ENCODE measurements around the gene CEP85. TPM values are rescaled to one million over a fixed set of nuclear protein-coding genes. Genes with fewer than 3 reads are reported as not detected.
A peak's percentile ranks its signal among the peaks of the same experiment; 100 is the strongest.

CEP85 gene
- total and polyA plus RNA-seq, 12 donors = 7.0 to 74.5 (median 52.0) TPM

- ATAC-seq (no peak), DNase-seq (no peak)
- Histone ChIP-seq H3K27ac (peak overlapping the region in 5 of 10 donors; percentile 64 to 98 (median 69)), H3K9me3 (no peaks in the 10 kb centered on the region), H3K4me1 (peaks cover 15 to 99% (median 69%) of the 10 kb centered on the region in 9 donors), H3K36me3 (peaks cover 0 to 40% (median 0%) of the 10 kb centered on the region in 9 donors), H3K27me3 (no peaks in the 10 kb centered on the region), H3K4me3 (no peak overlapping the region)
- 68 to 69% methylated on average over 4 of the region's 4 CpGs for WGBS, 2 donors
- intact Hi-C loops (cut with DNase I) = no loop called here
- TF ChIP-seq CTCF (IDR thresholded peaks at IDR 0.05) = no peak
Measured at GRCh38 chr1:26283279-26283853, 49.4 kb downstream of the CEP85 start.

GRCh38 chr1:26283871-26284596, 50.0 kb downstream of the CEP85 start:
- Histone ChIP-seq H3K9me3 (no peaks in the 10 kb centered on the region), H3K27ac (peak overlapping the region in 8 of 10 donors; percentile 33 to 98 (median 60)), H3K36me3 (peaks cover 0 to 40% (median 0%) of the 10 kb centered on the region in 9 donors), H3K27me3 (no peaks in the 10 kb centered on the region), H3K4me1 (peaks cover 8 to 99% (median 63%) of the 10 kb centered on the region in 9 donors), H3K4me3 (peak overlapping the region in 1 of 10 donors; percentile 8)
- no peak for TF ChIP-seq CTCF (IDR thresholded peaks at IDR 0.05)
- 94 to 95% methylated on average over 12 of the region's 12 CpGs for WGBS, 2 donors
- no peak for DNase-seq
- no peak for ATAC-seq
- intact Hi-C loops (cut with DNase I) = loop anchor here in 1 of 10 donors (2.0 kb wide), 1 partner anchor 37 kb away; no protein-coding TSS in a partner anchor

- intact Hi-C loops (cut with DNase I) = loop anchor here in 2 of 10 donors (2.0 to 5.0 kb wide), 2 partner anchors 36 to 38 kb away; no protein-coding TSS in a partner anchor
- Histone ChIP-seq H3K4me1 (peaks cover 3 to 97% (median 55%) of the 10 kb centered on the region in 9 donors), H3K27ac (peak overlapping the region in 8 of 10 donors; percentile 33 to 98 (median 60)), H3K36me3 (peaks cover 0 to 40% (median 0%) of the 10 kb centered on the region in 9 donors), H3K4me3 (peak overlapping the region in 1 of 10 donors; percentile 8), H3K9me3 (no peaks in the 10 kb centered on the region), H3K27me3 (no peaks in the 10 kb centered on the region)
- TF ChIP-seq CTCF (IDR thresholded peaks at IDR 0.05) = peak; percentile 51 to 85 (median 78)
- ATAC-seq (peak in 6 of 8 donors; percentile 21 to 55 (median 43)), DNase-seq (peak; percentile 68 to 75)
- WGBS, 2 donors = 32 to 35% methylated on average over 22 of the region's 22 CpGs
Measured at GRCh38 chr1:26284597-26285347, 50.8 kb downstream of the CEP85 start.
